ENCODE measurements around the gene C16orf87.

Gene C16orf87

DNA sequence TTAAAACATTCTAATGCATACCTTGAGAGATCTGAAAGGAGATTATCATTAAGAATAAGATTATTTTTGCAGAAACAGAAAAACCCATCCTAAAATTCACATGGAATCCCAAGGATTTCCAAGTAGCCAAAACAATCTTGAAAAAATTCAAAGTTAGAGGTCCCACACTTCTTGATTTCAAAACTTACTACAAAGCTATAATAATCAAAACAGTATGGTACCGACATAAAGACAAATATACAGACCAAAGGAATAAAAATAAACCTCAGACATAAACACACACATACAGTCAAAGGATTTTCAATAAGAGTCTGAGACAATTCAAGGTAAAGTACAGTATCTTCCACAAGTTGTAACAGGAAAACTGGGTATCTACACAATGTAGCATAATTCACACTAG lies 16.2 kb downstream of the C16orf87 start:
- Histone ChIP-seq H3K4me2 (ENCODE audit: low read depth, low read length, poor library complexity, severe bottlenecking) (no peak overlapping the region), H2AFZ (ENCODE audit: low read length) (no peak overlapping the region), H3F3A (ENCODE audit: low read depth) (no peaks in the 10 kb centered on the region), H3K9me3 (ENCODE audit: insufficient read depth, low read depth, low read length) (0 out of 2 replicates have a peak, but pooled peaks cover 6% of the 10 kb centered on the region), H3K9me2 (replicated peaks; ENCODE audit: low read depth, low read length) (no peaks in the 10 kb centered on the region), H3K27me3 (ENCODE audit: insufficient read depth, low read length, poor library complexity, severe bottlenecking) (no peaks in the 10 kb centered on the region), H4K20me1 (ENCODE audit: insufficient read depth, low read length, poor library complexity, severe bottlenecking) (peaks cover 15% of the 10 kb centered on the region), H3K9ac (ENCODE audit: low read depth, low read length, poor library complexity, severe bottlenecking) (no peak overlapping the region), H3K36me3 (ENCODE audit: insufficient read depth, low read length) (peaks cover 15% of the 10 kb centered on the region; the same call in 1 of the 2 replicates), H3K4me3 (ENCODE audit: low read length, poor library complexity, severe bottlenecking) (no peak overlapping the region), H3K4me1 (ENCODE audit: insufficient read depth, low read length, poor library complexity, severe bottlenecking) (peaks cover 6% of the 10 kb centered on the region), H3K79me2 (ENCODE audit: insufficient read depth, low read length) (peaks cover 81% of the 10 kb centered on the region)
- TF ChIP-seq EZH2phosphoT487 (IDR thresholded peaks at IDR 0.05; ENCODE audit: borderline replicate concordance), result no peak
- TF ChIP-seq, protein P1, sequence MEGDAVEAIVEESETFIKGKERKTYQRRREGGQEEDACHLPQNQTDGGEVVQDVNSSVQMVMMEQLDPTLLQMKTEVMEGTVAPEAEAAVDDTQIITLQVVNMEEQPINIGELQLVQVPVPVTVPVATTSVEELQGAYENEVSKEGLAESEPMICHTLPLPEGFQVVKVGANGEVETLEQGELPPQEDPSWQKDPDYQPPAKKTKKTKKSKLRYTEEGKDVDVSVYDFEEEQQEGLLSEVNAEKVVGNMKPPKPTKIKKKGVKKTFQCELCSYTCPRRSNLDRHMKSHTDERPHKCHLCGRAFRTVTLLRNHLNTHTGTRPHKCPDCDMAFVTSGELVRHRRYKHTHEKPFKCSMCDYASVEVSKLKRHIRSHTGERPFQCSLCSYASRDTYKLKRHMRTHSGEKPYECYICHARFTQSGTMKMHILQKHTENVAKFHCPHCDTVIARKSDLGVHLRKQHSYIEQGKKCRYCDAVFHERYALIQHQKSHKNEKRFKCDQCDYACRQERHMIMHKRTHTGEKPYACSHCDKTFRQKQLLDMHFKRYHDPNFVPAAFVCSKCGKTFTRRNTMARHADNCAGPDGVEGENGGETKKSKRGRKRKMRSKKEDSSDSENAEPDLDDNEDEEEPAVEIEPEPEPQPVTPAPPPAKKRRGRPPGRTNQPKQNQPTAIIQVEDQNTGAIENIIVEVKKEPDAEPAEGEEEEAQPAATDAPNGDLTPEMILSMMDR (conservative IDR thresholded peaks at IDR 0.05; ENCODE audit: low read length), result no peak

DNA sequence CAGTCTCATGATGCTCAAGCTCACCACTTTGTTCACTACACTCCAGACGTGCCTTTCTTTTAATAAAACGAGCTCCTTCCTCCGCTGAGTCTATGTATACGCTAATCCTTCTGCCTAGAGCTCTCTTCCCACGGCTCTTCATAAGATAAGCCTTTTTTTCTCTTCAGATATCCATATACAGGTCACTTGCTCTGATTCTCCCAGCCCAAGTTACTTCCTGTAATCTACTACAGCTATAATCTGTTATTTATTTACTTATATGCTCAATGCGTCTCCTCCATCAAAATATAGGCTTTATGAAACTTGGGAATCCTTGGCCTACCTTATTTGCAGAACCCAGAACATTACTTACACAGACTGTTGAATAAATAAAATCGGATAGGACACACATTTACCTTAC lies 17.4 kb downstream of the C16orf87 start:
- Histone ChIP-seq H4K20me1 (ENCODE audit: insufficient read depth, low read length, poor library complexity, severe bottlenecking) (peaks cover 15% of the 10 kb centered on the region), H3K4me3 (ENCODE audit: low read length, poor library complexity, severe bottlenecking) (no peak overlapping the region), H3K4me2 (ENCODE audit: low read depth, low read length, poor library complexity, severe bottlenecking) (no peak overlapping the region), H3K79me2 (ENCODE audit: insufficient read depth, low read length) (peaks cover 82% of the 10 kb centered on the region), H3K36me3 (ENCODE audit: insufficient read depth, low read length) (peaks cover 15% of the 10 kb centered on the region; the same call in 1 of the 2 replicates), H3K4me1 (ENCODE audit: insufficient read depth, low read length, poor library complexity, severe bottlenecking) (peaks cover 13% of the 10 kb centered on the region), H3K9ac (ENCODE audit: low read depth, low read length, poor library complexity, severe bottlenecking) (no peak overlapping the region), H3K9me2 (replicated peaks; ENCODE audit: low read depth, low read length) (no peaks in the 10 kb centered on the region), H3K9me3 (ENCODE audit: insufficient read depth, low read depth, low read length) (0 out of 2 replicates have a peak, but pooled peaks cover 6% of the 10 kb centered on the region), H3K27me3 (ENCODE audit: insufficient read depth, low read length, poor library complexity, severe bottlenecking) (no peaks in the 10 kb centered on the region), H3F3A (ENCODE audit: low read depth) (no peaks in the 10 kb centered on the region), H2AFZ (ENCODE audit: low read length) (no peak overlapping the region)
- TF ChIP-seq EZH2phosphoT487 (IDR thresholded peaks at IDR 0.05; ENCODE audit: borderline replicate concordance), result no peak

DNA sequence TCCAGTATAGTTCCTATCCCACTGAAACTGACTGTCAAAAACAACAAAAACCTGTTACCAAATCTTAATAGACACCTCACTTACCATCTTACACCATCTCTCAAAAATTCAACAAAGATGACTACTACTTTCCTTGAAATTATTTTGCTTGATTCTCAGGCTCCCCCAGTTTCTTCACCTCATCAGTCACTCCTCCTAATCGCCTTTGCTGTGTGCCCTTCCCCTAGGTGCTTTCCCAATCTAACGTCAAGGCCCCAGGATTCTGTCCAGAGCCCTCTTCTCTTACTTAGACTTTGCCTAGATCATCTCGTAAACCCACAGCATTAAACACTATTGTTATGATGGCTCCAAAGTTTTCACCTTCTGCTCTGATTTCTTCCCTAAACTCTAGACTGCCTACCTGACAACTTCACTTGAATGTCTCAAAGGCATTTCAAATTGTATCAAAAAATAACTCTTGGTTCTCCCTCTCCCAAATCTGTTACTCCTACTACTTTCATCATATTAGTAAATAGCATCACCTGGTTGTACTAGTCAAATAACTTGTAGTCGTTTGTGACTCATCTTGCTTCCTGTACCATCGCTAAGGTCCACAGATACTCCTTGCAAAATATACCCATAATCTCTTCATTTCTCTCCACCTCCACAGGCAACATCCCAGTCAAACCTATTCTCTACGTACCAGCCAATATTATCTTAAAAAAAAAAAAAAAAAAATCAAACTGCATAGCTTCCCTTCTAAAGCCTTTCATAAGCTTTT lies 18.0 kb downstream of the C16orf87 start:
- no peaks in the 10 kb centered on the region for H3K27me3 ChIP-seq (ENCODE audit: insufficient read depth, low read length, poor library complexity, severe bottlenecking)
- no peak overlapping the region for H2AFZ ChIP-seq (ENCODE audit: low read length)
- peaks cover 15% of the 10 kb centered on the region for H4K20me1 ChIP-seq (ENCODE audit: insufficient read depth, low read length, poor library complexity, severe bottlenecking)
- no peaks in the 10 kb centered on the region for H3F3A ChIP-seq (ENCODE audit: low read depth)
- H3K9me2 ChIP-seq (replicated peaks; ENCODE audit: low read depth, low read length), result no peaks in the 10 kb centered on the region
- peaks cover 21% of the 10 kb centered on the region for H3K36me3 ChIP-seq (ENCODE audit: insufficient read depth, low read length)
- 0 out of 2 replicates have a peak, but pooled peaks cover 6% of the 10 kb centered on the region for H3K9me3 ChIP-seq (ENCODE audit: insufficient read depth, low read depth, low read length)
- no peak for TF ChIP-seq EZH2phosphoT487 (IDR thresholded peaks at IDR 0.05; ENCODE audit: borderline replicate concordance)
- TF ChIP-seq, protein P1 (conservative IDR thresholded peaks at IDR 0.05; ENCODE audit: low read length), result no peak
- no peak overlapping the region for H3K4me3 ChIP-seq (ENCODE audit: low read length, poor library complexity, severe bottlenecking)
- no peak overlapping the region for H3K4me2 ChIP-seq (ENCODE audit: low read depth, low read length, poor library complexity, severe bottlenecking)
- H3K9ac ChIP-seq (ENCODE audit: low read depth, low read length, poor library complexity, severe bottlenecking), result no peak overlapping the region
- H3K79me2 ChIP-seq (ENCODE audit: insufficient read depth, low read length), result peaks cover 82% of the 10 kb centered on the region
- H3K4me1 ChIP-seq (ENCODE audit: insufficient read depth, low read length, poor library complexity, severe bottlenecking), result peaks cover 15% of the 10 kb centered on the region
